ENCODE measurements around the gene MARCHF3.
"Not testable (repeated sequence)": the region's sequence is repeated elsewhere in the genome, so short reads cannot be mapped to it uniquely, and the experiment has no call there.

The MARCHF3 gene

DNA sequence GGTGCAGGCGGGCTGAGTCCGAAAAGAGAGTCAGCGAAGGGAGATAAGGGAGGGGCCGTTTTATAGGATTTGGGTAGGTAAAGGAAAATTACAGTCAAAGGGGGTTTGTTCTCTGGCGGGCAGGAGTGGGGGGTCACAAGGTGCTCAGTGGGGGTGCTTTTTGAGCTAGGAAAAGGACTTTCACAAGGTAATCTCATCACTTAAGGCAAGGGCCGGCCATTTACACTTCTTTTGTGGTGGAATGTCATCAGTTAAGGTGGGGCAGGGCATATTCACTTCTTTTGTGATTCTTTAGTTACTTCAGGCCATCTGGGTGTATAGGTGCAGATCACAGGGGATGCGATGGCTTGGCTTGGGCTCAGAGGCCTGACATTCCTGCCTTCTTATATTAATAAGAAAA lies 191.0 kb downstream of the MARCHF3 start:
- not testable (repeated sequence) for DNase-seq

DNA sequence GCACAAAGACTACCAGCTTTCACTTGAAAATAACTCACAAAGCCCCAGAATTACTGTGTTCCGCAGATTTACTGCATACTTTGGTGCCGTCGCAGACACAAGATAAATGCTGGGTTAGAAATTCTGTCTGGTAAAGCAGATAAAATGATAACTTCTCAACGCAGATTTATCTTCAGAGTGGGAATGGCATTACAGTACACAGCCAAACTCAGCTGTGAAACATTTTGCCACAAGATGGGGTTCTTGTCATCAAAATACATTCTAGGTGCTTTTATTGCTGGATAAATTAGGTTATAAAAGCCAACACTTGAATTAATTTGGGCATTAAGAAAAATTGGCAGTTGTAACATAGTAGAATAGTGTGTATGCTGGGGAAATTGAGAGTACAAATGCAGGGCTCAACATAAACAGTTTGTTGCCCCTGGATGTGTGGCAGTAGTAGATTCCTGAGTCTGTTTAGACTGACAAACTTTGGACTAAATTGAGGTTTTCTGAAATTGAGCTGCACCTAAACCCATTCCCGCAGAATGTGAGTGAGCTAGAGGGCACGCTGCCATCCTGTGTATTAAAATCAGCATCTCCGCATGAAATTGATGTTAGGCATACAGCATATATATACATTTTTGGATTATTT lies 192.3 kb downstream of the MARCHF3 start:
- no peak for DNase-seq

DNA sequence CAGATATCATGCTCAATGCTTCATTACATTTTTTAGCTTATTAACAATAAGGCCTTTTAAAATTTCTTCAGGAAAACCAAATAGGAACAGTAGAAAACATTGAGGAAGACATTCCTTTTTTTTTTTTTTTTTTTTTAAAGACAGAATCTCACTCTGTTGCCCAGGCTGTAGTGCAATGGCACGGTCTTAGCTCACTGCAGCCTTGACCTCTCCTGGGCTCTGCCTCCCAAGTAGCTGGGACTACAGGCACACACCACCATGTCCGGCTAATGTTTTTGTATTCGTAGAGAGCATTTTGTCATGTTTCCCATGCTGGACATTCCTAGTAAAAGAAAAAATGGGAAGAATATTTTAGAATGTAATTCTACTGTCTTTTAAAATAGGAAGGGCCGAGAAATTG lies 193.1 kb downstream of the MARCHF3 start:
- no peak for DNase-seq

DNA sequence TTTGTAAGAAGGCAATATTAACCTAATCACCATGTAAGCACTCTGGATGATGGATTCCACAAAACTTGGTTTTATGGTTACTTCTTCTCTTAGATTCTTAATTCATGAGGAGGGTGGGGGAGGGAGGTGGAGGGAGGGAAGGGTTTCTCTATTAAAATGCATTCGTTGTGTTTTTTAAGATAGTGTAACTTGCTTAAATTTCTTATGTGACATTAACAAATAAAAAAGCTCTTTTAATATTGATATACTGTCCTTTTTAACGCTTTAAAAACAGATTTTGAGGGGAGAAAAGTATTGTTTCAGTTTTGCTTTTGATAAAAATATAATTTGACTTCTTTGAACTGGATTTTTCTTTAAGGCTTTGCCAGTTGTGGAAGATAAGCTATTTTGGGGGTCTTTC lies 193.6 kb downstream of the MARCHF3 start:
- no peak for DNase-seq

DNA sequence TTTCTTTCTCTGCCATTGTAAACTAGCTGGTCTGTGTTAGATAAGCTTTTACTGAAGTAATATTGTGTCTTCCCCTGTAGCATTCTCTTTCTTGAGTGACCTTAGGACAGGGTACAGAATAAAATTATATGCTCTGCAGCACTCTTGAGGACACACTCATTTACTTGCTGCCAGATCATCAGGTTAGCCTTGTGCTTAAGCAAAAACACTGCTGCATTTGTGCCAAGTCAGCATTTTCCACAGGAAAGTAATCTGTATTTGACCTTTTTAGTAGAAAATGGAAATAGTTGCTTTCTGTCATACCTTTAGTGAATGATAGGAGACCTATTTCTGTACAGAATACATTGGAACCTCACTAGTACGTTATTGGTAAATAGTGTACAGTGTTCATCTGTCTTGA lies 199.2 kb downstream of the MARCHF3 start:
- DNase-seq: no peak

DNA sequence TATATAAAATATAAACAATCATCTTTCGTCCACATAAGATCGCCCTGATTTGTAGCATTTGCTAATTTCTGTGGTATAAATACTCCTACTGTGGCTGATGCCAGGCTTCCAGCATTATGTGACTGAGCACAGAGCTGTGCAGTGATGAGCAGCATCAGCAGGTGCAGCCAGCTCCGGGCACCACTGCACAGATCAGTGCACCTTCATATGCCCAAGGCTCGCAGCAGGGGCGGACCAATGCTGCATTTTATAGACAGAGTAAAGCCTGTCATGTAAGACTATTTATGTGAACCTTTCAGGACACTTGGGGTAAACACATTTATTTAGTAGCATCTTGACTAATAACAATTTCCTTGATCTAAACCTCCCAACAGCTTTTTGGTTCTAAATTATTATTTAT lies 200.3 kb downstream of the MARCHF3 start:
- no peak for DNase-seq

DNA sequence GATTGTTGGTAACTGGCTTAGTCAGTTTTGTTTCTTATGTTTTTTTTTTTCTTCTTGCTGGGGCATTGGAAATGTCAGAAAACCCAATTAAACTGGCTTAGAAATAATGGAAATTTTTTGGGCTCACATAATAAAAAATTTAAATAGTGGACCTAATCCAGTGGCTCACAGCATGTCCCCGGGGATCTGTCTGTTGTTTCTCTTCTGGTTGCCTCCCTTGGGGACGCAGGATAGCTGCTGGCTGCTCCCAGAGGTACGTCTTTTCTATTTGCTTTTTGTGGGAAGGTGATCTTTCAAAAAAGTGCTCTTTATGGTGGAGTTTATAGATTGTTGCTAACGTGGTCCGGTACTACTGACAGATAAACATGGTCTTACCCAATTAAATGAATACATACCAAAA lies 201.3 kb downstream of the MARCHF3 start:
- no peak for DNase-seq

DNA sequence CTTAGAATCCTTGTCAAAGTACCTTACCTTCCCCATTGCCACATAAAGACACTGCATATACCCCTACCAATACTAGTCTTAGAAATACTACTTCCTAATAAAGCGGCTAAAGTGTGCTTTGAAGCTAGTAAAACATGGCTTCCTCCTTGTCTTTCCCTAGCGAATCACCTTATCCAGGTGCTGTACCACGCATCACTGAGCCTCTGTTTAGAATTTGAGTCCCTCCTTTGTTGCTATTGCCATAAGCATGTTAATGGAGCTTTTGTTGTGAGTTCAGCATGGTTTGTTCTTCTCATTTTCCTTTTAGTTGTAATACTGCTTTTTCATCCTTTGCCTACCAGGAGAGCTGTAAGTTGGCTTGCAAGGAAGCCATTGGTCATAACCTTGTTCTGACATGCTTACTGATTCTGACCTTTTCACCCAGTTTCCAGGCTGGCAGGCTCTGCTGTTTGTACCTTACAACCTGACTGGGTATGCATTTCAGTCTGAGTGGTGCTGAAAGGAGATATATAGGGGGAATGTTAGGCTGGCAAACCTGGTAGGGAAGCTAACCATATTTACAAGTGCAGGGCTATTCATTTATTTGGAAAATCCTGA lies 203.6 kb downstream of the MARCHF3 start:
- no peak for DNase-seq

DNA sequence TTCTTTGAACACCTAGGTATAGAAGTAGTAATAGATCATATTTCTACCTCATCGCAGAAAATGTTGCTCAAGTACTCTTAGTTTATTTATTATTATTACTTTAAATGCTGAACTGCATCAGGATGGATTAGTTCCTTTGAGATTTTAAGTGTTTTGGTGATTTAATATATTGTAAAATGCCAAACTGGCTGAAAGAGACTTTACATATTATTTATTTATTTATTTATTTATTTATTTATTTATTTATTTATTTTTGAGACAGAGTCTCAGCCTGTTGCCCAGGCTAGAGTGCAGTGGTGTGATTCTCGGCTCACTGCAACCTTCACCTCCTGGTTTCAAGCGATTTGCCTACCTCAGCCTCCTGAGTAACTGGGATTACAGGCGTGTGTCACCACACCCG lies 211.1 kb downstream of the MARCHF3 start:
- DNase-seq: no peak

DNA sequence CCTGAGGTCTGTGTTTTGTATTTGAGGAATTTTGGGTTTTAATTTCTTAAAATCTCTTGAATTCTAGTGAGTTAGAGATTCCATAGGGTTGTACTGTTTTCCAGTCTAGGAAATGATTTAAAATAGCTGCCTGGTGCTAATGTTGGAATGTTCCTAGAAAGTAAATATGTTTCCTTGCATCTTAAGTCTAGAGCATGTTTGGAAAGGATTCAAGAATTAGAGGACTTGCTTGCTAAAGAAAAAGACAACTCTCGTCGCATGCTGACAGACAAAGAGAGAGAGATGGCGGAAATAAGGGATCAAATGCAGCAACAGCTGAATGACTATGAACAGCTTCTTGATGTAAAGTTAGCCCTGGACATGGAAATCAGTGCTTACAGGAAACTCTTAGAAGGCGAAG lies 211.6 kb downstream of the MARCHF3 start:
- no peak for DNase-seq

All from NCI-H2227 treated with DMSO at 0.1 percent for 48 hours (cell line).